Measurements from ENCODE around the gene TOMM20.
"Not testable (repeated sequence)": the region's sequence is repeated elsewhere in the genome, so short reads cannot be mapped to it uniquely, and the experiment has no call there.

Gene TOMM20

DNA sequence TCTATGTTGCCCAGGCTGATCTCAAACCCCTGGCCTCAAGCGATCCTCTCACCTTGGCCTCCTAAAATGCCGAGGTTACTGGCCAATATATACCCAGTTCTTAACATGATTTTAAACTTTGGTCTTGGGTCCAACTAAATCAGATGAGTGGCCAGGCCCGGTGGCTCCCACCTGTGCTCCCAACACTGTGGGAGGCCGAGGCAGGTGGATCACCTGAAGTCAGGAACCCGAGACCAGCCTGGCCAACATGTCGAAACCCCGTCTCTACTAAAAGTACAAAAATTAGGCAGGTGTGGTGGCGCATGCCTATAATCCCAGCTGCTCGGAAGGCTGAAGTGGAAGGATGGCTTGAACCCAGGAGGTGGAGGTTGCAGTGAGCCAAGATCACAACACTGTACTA, 29.6 kb downstream of the TOMM20 start:
- Histone ChIP-seq H3K4me3 (ENCODE audit: low read depth, low read length) (no peak overlapping the region), H3K27me3 (no peaks in the 10 kb centered on the region), H3K36me3 (no peaks in the 10 kb centered on the region), H3K9me3 (no peaks in the 10 kb centered on the region), H3K4me1 (no peaks in the 10 kb centered on the region; the same call in 1 of the 2 replicates)
- no peak for DNase-seq
- TF ChIP-seq, protein P1, sequence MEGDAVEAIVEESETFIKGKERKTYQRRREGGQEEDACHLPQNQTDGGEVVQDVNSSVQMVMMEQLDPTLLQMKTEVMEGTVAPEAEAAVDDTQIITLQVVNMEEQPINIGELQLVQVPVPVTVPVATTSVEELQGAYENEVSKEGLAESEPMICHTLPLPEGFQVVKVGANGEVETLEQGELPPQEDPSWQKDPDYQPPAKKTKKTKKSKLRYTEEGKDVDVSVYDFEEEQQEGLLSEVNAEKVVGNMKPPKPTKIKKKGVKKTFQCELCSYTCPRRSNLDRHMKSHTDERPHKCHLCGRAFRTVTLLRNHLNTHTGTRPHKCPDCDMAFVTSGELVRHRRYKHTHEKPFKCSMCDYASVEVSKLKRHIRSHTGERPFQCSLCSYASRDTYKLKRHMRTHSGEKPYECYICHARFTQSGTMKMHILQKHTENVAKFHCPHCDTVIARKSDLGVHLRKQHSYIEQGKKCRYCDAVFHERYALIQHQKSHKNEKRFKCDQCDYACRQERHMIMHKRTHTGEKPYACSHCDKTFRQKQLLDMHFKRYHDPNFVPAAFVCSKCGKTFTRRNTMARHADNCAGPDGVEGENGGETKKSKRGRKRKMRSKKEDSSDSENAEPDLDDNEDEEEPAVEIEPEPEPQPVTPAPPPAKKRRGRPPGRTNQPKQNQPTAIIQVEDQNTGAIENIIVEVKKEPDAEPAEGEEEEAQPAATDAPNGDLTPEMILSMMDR (IDR thresholded peaks at IDR 0.05; ENCODE audit: low read depth, low read length), result no peak

DNA sequence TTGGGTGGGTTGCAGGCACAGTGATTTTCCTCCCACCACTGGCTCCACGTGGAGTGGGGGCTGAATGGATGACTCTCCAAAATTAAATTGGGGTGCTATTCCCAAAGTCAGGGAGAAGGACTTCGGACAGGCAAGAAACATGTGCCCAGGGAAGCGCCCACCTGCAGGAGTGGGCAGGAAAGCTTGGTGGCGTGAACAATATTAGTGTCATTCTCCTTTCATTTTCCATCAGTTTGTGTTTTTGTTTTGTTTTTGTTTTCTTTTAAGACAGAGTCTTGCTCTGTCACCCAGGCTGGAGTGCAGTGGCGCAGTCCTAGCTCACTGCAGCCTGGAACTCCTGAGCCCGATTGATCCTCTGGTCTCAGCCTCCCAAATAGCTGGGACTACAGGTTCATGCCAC, 30.1 kb downstream of the TOMM20 start:
- Histone ChIP-seq H3K36me3 (no peaks in the 10 kb centered on the region), H3K4me1 (no peaks in the 10 kb centered on the region; the same call in 1 of the 2 replicates), H3K9me3 (no peaks in the 10 kb centered on the region), H3K27me3 (no peaks in the 10 kb centered on the region), H3K4me3 (ENCODE audit: low read depth, low read length) (no peak overlapping the region)
- DNase-seq, result no peak
- TF ChIP-seq, protein P1 (IDR thresholded peaks at IDR 0.05; ENCODE audit: low read depth, low read length), result no peak

DNA sequence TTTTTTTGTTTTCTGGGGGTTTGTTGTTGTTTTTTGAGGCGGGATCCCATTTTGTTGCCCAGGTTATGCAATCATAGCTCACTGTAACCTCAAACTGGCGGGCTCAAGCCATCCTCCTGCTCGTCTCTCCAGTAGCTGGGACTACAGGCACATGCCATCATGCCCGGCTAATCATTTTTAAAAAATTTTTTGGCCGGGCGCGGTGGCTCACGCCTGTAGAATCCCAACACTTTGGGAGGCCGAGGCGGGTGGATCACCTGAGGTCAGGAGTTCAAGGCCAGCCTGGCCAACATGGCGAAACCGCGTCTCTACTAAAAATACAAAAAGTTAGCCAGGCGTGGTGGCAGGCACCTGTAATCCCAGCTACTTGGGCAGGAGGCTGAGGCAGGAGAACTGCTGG, 31.1 kb downstream of the TOMM20 start:
- not testable (repeated sequence) for H3K36me3 ChIP-seq; H3K9me3 ChIP-seq; H3K27me3 ChIP-seq; H3K4me1 ChIP-seq; DNase-seq; H3K4me3 ChIP-seq (ENCODE audit: low read depth, low read length)

DNA sequence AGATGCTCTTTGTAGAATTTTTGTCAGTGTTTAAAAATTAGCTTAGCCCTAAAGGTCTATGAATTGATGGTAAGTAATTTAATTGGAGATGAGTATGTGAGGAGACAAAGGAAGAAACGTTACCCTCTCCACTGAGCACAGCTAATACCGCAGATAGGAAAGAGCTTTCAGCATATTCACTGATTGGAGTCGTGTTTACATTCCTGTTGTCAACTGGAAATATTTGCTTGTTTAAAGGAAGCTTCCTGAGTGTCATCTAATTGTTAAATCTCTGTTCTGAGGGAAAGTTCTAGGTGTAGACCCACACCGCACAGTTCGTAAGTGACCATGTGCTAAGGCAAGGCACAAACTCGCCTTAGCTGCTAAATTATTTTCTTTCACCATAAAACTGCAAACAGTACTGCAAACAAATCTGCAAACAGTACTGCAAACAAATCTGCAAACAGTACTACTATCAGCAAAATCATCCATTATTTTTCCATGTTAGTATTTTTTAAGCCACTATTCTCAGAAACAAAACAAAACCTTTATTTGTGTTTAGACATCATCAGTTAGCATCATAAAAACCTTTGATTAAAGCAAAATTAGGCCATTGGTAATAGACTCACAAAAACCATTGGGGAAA, 32.6 kb downstream of the TOMM20 start:
- H3K36me3 ChIP-seq, result no peaks in the 10 kb centered on the region
- no peak overlapping the region for H3K4me3 ChIP-seq (ENCODE audit: low read depth, low read length)
- no peaks in the 10 kb centered on the region for H3K27me3 ChIP-seq
- DNase-seq, result no peak
- TF ChIP-seq, protein P1 (IDR thresholded peaks at IDR 0.05; ENCODE audit: low read depth, low read length), result no peak
- no peaks in the 10 kb centered on the region for H3K9me3 ChIP-seq
- H3K4me1 ChIP-seq, result no peaks in the 10 kb centered on the region; the same call in 1 of the 2 replicates

DNA sequence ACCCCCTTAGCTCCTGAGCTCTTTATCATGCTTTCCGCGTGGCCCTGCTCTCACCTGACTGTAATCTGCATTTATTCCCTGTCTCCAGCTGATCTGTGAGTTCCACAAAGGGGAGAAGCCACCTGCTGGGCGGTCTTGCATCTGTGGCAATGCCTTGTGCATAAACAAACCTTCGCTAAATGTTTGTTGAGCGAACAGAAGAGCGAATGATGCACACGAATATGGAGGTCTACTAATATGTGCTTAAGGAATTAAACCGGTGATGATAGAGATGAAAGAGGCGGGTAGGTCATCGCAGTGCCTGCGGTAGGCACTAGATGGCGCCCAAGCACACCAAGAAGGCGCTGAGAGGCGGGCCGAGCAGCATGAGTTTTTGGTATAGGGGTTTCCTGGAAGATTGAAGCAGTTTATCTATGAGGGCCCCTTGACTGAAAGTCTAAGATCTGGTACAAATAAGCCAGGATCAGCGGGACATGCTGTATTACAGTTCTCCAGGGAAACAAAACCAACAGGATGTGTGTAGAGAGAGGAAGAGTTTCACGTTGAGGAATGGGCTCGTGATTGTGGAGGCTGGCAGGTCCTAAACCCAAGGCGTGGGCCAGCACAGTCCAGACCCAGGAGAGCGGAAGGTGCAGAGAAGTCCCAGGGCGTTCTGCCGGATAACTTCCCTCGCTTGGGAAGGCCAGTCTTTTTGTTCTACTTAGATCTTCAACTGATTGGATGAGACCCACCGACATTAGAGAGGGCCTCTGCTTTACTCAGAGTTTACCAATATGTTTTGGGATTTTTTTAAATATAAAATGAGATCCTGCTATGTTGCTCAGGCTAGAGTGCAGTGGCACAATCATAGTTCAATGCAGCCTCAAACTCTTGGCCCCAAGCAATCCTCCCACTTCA, 34.7 kb downstream of the TOMM20 start:
- TF ChIP-seq, protein P1 (IDR thresholded peaks at IDR 0.05; ENCODE audit: low read depth, low read length), result peak; percentile 98

DNA sequence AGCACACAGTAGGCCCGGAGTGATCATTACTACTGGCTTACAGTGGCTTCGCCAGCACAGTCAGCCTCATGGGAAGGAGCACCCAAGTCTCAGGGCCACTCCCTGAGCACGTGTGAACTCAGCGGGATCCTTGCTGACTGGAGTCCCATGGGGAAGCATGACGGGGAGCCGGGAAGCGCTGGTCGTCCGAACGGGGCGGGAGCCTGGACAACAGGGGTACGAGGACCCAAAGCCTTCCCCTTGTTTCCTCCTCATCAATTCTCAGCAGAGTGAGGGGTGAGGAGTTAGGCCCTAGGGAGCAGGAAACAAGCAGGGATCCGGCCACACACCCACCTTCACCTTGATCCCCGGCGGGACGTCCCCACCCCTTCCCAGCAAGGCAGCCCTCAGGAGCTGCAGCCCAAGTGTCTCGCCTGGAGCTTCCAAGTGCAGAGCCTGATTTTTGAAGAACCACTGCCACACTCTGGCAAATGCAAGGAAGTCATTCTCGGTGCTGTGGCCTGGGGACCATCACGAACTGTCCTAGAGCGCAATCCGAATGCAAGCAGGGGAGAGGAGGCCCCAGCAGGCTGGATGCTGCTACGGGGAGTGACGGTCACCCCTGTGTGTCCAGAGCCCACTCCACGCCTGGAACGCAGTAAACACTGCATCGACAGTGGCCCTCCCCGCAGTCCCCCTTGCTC, 35.5 kb downstream of the TOMM20 start:
- DNase-seq, result peak; percentile 75
- no peaks in the 10 kb centered on the region for H3K36me3 ChIP-seq
- TF ChIP-seq, protein P1 (IDR thresholded peaks at IDR 0.05; ENCODE audit: low read depth, low read length), result peak; percentile 60
- H3K4me1 ChIP-seq, result no peaks in the 10 kb centered on the region
- H3K9me3 ChIP-seq, result no peaks in the 10 kb centered on the region
- H3K4me3 ChIP-seq (ENCODE audit: low read depth, low read length), result peak overlapping the region; percentile 70
- no peaks in the 10 kb centered on the region for H3K27me3 ChIP-seq

More for the DNA sequence above, 34.7 kb downstream of the TOMM20 start:
- Histone ChIP-seq H3K4me3 (ENCODE audit: low read depth, low read length) (peak overlapping the region; percentile 70), H3K36me3 (no peaks in the 10 kb centered on the region), H3K9me3 (no peaks in the 10 kb centered on the region), H3K27me3 (no peaks in the 10 kb centered on the region), H3K4me1 (no peaks in the 10 kb centered on the region)
- DNase-seq, result peak; percentile 82

DNA sequence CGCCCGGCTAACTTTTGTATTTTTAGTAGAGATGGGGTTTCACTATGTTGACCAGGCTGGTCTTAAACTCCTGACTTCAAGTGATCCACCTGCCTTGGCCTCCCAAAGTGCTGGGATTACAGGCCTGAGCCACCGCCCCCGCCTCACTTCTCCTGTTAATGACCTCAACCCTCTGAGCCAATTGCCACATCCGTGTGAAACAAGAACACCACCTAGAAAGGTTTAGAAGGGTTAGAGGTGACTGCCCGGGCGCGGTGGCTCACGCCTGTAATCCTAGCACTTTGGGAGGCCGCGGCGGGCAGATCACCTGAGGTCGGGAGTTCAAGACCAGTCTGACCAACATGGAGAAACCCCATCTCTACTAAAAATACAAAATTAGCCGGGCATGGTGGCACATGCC, 36.2 kb downstream of the TOMM20 start:
- not testable (repeated sequence) for H3K36me3 ChIP-seq

DNA sequence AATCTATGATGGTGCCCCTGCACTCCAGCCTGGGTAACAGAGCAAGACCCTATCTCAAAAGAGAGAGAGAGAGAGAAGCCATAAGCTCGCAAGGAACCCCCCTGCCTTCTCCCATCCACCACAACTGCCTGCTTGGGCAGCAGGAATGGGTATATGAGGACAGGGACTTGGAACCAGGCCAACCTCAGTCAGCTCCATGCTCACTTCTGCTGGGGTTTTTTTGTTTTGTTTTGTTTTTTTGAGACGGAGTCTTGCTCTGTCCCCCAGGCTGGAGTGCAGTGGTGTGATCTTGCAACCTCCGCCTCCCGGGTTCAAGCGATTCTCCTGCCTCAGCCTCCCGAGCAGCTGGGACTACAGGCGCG, 36.6 kb downstream of the TOMM20 start:
- DNase-seq; H3K4me3 ChIP-seq (ENCODE audit: low read depth, low read length); H3K27me3 ChIP-seq; H3K9me3 ChIP-seq; H3K4me1 ChIP-seq; H3K36me3 ChIP-seq: not testable (repeated sequence)

More for the DNA sequence above, 36.2 kb downstream of the TOMM20 start:
- not testable (repeated sequence) for H3K4me3 ChIP-seq (ENCODE audit: low read depth, low read length); H3K4me1 ChIP-seq; H3K27me3 ChIP-seq; H3K9me3 ChIP-seq; DNase-seq

DNA sequence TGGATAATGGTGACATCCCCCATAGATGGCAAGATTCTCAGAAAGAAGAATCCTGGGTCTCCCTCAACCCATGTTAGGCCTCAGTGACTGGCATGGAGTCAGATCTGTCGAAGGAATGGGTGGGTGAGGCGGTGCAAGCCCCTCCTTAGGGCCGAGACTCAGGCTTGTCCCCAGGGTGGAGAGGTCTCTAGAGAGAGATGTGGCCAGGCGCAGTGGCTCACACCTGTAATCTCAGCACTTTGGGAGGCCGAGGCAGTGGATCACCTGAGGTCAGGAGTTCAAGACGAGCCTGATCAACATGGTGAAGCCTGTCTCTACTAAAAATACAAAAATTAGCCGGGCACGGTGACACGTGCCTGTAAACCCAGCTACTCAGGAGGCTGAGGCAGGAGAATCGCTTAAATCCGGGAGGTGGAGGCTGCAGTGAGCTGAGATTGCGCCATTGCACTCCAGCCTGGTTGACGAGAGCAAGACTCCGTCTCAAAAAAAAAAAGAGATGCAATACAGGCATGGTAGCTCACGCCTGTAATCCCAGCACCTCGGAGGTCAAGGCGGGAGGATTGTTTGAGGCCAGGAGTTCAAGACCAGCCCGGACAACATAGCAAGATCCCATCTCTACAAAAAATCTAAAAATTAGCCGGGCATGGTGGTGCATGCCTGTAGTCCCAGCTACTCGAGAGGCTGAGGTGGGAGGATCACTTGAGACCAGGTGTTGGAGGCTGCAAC, 37.2 kb downstream of the TOMM20 start:
- H3K36me3 ChIP-seq; H3K27me3 ChIP-seq; H3K4me1 ChIP-seq; H3K9me3 ChIP-seq; DNase-seq; H3K4me3 ChIP-seq (ENCODE audit: low read depth, low read length): not testable (repeated sequence)

All from BE2C (cell line).